HG03066 (cell line): ENCODE data around the gene RPN2.

ENCODE experiments used
- ATAC-seq: cut with Tn5 transposase; IDR thresholded peaks from one replicate; pipeline ENCODE4 v1.9.1; 2021; ENCODE audit warnings: low read depth; ENCODE audit not compliant: unreplicated experiment

The RPN2 gene

GRCh38 chr20:37261714-37262113 lies 82.6 kb downstream of the RPN2 start, which contains the start of gene GHRH:
TSS of gene GHRH (minus strand) at chr20:37261814. CDS start at chr20:37256889, 4,925 bp downstream.
- no peak for ATAC-seq

GRCh38 chr20:37262505-37262904 lies 83.4 kb downstream of the RPN2 start:
- no peak for ATAC-seq

DNA sequence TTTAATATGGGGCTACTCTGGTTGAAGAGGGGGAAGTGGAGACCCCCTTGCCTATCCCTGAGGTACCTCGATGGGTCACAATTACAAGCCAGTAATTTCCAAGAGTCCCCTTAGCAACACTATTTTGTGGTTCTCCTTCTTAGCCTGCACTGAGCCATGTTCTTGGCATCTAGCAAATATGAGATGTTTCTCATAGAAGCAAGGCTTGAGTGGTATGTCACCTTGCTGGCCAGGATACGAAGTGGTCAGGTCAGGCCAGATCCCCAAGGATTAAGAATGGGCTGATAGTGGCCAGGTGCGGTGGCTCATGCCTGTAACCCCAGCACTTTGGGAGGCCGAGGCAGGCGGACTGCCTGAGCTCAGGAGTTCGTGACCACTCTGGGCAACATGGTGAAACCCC lies 84.6 kb downstream of the RPN2 start:
- no peak for ATAC-seq

GRCh38 chr20:37265152-37265551 lies 86.0 kb downstream of the RPN2 start:
- no peak for ATAC-seq

DNA sequence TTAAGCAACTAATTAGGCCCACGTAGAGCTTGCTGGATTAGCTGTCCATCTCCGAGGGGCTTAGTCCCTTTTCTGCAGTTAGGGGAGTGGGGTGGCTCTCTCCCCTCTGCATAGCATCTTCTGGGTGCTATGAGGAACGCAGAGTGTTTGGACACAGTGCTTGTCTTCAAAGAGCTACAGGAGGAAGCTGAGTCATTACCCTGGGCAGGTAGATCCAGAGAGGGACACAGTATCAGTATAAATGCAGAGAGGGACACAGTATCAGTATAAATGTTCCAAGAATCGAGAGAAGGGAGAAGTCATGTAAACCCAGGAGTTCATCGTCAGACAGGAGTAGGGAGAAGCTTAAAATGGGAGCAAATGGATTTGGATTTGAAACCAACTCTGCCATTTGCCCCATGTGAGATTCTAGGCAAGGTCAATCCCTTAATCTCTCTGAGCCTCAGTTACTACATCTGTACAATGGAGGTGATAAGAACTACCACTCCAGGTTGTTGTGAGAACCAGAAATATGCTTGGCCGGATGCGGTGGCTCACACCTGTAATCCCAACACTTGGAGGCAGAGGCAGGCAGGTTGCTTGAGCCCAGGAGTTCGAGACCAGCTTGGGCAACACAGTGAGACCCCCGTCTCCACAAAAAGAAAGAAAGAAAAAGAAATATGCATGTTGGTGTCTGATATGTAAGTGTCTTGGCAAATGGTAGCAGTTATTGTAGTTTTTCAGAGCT lies 88.0 kb downstream of the RPN2 start:
- ATAC-seq, result no peak

DNA sequence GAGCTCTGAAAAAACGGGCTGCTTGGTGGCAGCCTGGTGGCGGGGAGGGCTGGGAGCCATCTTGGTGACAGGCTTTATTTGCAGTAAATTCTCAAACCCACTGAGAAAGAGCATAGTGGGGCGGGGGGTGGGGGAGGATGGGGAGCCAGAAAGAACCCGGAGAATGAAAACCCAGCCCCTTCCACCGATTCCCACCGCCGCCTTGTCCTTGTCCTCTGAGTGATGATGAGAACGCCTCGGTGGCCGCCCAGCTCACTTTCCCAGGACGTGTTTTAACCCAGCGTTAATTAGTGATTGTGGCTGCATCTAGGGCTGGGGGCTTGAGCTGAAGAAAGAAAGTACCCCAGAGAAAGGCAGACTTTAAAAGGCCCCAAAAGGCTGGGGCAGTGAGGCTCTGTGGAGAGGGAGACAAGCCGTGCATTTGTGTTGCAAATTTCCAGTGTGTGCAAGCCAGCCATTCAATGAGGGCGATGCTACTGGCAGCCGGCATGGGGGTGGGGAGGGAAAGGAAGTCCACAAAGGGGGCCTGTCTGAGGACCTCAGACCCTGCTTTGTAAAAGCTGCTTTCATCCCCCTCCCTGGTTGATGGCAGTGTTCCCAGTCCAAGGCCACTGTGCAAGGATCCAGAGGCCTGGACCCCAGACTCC lies 88.7 kb downstream of the RPN2 start:
- ATAC-seq, result no peak

DNA sequence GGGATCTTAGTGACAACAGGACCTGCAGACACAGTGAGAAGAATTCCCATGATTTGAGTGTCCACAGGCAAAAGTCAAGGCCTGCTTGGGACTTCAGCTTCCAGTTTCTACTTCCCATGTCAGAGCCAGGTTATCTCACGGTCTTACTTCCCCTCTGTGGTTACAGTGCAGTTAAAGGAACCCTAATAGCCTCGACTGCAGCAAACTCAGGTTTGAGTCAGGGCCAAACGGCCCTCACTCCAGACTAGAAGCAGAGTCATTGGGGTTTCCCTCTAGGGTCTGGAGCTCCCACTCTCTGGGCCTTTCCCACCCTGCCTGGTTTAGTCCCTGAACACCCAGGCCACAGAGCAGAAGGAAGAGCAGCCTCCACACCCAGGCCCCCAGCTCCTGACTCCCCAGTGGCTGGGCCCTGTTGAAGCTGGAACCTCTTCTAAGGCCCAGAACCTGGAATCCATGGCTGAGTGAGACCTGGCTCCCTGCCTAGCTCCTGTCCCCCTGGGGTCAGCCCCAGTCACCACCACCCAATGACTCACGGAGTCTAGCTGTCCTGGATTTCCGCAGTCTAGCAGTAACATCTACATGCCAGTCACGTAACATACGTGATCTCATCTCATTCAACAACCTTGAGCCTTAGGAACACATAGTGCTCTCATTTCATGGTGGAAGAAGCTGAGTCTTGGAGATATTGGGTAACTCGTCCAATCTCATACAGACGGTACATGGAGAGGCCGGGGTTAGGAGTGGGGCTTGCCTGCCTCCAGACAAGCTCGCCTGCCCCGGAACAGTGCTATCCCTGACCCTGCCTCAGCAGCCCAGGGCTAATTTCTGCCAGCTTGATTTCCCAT lies 91.7 kb downstream of the RPN2 start:
- peak; percentile 68 for ATAC-seq

- no peak for ATAC-seq
Observed at GRCh38 chr20:37271421-37271768, 92.3 kb downstream of the RPN2 start.

DNA sequence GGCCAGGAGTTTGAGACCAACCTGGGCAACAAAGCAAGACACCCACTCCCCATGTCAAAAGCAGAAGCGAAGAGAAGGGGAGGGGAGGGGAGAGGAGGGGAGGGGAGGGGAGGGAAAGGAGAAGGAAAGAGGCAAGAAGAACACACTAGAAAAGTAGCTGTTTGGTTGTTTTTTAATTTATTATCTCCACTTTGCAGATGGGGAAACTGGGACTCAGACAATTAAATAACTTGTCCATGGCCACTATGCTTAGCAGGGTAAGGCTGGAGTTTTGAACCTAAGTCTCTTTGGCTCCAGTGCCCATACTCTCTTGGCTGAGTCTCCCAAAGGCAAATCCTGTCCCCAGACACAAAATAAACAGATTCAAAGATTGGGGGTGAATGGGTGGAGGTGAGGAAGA lies 94.9 kb downstream of the RPN2 start:
- ATAC-seq, result no peak

DNA sequence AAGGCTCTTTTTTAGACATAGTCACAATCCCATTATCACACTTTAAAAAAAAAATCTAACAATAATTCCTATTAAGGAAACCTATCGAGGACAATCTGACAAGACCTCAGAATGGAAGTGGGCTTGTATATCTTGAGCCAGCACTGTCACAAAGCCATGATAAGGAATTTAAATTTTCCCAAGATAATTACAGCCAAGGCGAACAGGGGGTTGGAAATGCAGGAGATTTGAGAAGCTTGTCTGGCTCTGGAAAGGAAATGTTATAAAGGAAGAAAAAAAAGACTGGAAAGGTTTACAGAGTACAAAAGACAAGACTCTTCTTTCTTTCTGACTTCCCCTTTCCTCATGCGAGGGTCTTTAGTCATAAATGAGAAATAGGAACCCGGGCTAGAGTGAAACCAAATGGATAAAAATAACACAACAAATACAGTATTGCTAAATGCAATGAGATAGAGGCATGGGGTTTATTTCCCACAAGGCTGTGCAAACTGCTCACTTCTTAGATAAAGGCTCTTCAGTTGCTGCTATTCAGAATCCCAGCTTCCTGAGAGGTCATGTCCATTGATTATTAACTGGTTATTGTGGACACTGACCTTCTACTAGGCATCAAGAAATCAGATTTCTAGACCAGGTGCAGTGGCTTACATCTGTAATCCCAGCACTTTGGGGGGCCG lies 95.9 kb downstream of the RPN2 start:
- no peak for ATAC-seq

- ATAC-seq, result no peak
Observed at GRCh38 chr20:37276494-37277252, 97.5 kb downstream of the RPN2 start.

- ATAC-seq, result no peak
Observed at GRCh38 chr20:37277253-37277593, 98.1 kb downstream of the RPN2 start.

GRCh38 chr20:37278966-37279590 lies 99.9 kb downstream of the RPN2 start:
- no peak for ATAC-seq

- no peak for ATAC-seq
Observed at GRCh38 chr20:37279820-37280219, 100.7 kb downstream of the RPN2 start.

GRCh38 chr20:37280403-37280802 lies 101.3 kb downstream of the RPN2 start:
- no peak for ATAC-seq

GRCh38 chr20:37282556-37282955 lies 103.4 kb downstream of the RPN2 start:
- no peak for ATAC-seq

DNA sequence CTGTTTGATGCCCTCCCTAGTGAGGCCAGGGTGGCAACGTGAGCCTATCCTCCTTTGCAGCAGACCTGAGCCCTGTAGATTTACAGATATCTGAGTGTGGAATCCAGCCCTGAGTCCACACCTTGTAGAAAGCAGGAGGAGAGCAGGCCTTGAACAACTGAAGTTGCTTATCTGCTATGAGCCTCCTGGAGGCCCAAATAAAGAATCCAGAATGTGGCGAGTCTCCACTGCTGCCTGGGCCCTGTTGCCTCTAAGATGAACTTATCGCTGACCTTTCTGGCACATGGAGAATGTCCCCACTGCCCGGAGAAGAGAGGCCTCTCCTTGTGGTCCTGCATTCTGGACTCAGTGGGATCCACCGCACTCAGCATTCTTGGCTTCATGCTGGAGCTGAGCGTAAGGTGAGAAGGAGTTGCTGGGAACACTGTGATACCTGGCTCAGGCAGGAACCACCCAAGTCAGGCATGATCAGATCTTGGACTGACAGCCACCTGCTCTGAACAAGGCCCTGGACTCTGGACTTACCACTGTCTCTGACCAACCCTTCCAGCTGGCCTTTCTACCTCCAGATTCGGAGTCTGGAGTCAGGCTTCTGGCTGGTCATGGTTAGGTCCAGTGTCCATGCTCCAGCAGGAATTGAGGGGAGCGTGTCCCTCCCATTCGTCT lies 104.5 kb downstream of the RPN2 start:
- ATAC-seq, result no peak

DNA sequence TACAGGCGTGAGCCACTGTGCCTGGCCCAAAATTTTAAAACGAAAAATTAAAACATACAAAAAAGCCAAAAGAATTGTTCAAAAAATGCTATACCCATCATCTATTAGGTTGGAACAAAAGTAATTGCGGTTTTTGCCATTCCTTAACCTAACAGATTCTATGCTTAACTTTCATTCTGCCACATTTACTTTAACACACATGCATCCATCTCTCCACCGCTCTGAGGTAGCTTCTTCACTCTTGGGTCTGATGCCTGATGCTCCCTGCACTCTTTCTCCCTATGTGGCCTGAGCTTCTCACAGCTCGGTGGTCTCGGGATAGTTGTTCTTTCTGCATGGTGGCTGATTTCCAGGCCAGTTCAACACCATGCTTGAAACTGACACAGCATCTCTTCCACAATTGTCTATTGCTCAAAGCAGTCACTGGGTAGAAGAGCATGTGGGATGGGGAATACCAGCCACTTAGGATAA lies 105.6 kb downstream of the RPN2 start:
- no peak for ATAC-seq

DNA sequence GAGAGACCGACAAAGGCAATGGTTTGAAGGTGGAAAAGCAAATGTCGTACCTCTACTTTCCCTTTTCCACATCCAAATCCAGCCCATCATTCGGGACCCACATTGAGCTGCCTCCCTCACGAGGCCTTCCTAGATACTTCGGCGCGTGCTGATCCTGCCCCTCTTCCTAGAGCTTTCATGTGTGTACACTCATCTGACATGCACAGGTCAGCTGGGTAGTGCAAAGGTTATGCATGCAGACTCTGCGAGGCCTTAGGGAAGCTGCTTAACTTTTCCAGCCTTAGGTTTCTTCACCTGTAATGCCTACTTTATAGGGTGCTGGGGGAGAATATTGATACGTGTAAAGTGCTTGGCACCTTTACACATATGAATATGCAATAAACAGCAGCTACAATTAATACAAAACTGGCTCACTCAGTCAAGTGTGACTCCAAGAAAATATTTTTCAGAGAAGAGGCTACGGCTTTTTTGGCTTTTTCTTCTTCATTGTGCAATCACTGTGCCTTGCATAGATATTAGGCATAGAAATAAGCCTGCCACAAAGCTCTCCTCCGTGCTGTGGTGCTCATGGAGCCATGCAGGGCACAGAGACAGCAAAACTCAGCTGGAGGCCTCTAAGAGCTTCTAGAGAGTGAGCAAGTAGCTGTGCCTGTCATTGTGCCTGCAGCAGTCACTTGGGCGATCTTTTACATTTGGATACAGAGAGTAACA lies 106.7 kb downstream of the RPN2 start:
- ATAC-seq, result no peak
